SK-N-MC (cell line): ENCODE data around the gene FOXC1.

Source experiments
- EZH2 ChIP-seq: fragments of 200-600 bp; sonication (generic); IDR thresholded peaks from one replicate; pipeline ENCODE4 v1.6.1; 2017; ENCODE audit warnings: antibody characterized with exemption
- FOXP2 ChIP-seq: optimal IDR thresholded peaks from 2 replicates; pipeline ENCODE3; 2011; ENCODE audit warnings: mild to moderate bottlenecking, moderate library complexity; ENCODE audit not compliant: insufficient read depth; ENCODE audit errors: extremely low read length, control extremely low read depth
- POLR2AphosphoS5 ChIP-seq: IDR thresholded peaks from 2 replicates; pipeline ENCODE4 v1.6.1; 2012; ENCODE audit warnings: mild to moderate bottlenecking, low read depth, low read length, borderline replicate concordance

DNA sequence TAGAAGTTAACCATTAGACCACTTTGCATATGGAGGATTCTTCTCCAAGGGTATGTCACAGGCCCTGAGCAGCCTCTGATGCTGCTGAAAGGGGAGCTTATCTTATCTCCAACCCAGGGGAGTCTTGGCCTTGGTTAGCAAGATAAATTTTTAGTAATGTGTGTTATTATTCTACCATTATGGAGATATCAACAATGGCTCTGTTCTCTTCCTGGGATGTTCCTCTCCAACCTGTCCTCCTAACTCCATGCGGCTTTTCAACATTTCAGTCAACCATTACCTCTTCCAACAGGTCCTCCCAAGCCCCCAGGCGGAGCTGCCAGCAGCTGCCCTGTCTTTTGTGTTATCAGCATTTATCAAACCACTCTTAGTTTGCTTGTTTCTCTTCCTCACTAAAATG, 48.4 kb upstream of the FOXC1 start:
- TF ChIP-seq POLR2AphosphoS5: no peak
- no peak for TF ChIP-seq EZH2
- TF ChIP-seq FOXP2: no peak
